ENCODE results near the gene TYRP1.
"Not testable (repeated sequence)": the region's sequence is repeated elsewhere in the genome, so short reads cannot be mapped to it uniquely, and the experiment has no call there.

The TYRP1 gene, protein sequence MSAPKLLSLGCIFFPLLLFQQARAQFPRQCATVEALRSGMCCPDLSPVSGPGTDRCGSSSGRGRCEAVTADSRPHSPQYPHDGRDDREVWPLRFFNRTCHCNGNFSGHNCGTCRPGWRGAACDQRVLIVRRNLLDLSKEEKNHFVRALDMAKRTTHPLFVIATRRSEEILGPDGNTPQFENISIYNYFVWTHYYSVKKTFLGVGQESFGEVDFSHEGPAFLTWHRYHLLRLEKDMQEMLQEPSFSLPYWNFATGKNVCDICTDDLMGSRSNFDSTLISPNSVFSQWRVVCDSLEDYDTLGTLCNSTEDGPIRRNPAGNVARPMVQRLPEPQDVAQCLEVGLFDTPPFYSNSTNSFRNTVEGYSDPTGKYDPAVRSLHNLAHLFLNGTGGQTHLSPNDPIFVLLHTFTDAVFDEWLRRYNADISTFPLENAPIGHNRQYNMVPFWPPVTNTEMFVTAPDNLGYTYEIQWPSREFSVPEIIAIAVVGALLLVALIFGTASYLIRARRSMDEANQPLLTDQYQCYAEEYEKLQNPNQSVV

GRCh38 chr9:12693141-12693540 lies at the start of gene TYRP1:
TYRP1 (plus strand) TSS chr9:12693385; CDS start chr9:12693997, 612 bp downstream.
- no peak for DNase-seq (ENCODE audit: low read depth)

DNA sequence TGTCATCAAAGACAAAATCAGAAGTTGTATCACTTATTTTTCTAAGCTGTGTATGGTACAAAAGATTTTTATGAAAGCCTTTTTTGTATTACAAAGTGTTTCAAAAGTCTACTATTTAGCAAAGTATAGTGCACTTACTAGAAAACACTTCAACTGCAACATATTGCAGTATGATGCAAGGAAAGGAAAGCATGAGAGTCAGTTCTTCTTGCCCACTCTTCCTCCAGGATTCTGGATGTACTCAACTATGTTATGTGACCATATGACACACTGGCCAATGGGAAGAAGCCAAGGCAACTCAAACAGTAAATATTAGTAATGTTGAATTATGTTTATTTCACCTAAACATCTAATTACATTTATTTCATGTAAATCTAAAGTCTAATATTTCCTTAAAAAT lies 49.5 kb upstream of the TYRP1 start:
- DNase-seq (ENCODE audit: low read depth), result no peak

- no peak for DNase-seq (ENCODE audit: low read depth)
Measured at GRCh38 chr9:12648925-12649324, 44.3 kb upstream of the TYRP1 start.

GRCh38 chr9:12651125-12651524 lies 42.1 kb upstream of the TYRP1 start:
- no peak for DNase-seq (ENCODE audit: low read depth)

- no peak for DNase-seq (ENCODE audit: low read depth)
Measured at GRCh38 chr9:12652973-12653372, 40.2 kb upstream of the TYRP1 start.

DNA sequence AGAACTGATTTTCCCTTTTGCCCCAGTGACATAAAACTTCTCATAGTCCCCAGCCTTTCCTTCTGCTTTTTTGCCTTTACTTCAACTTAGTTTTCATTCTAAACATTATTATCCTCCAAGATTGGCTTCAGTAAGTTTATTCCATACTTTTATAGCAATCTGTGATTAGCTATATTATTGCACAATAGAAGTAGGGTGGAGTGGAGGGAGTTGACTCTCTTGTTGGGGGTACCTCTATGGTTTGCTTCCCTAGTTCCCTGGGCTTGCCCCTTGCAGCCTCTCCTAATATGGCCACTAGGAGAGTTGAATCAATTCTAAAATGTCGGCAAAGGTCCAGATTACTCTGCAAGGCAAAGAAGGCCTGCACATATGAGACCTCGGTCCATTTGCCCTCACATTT lies 36.4 kb upstream of the TYRP1 start:
- DNase-seq (ENCODE audit: low read depth), result no peak

DNA sequence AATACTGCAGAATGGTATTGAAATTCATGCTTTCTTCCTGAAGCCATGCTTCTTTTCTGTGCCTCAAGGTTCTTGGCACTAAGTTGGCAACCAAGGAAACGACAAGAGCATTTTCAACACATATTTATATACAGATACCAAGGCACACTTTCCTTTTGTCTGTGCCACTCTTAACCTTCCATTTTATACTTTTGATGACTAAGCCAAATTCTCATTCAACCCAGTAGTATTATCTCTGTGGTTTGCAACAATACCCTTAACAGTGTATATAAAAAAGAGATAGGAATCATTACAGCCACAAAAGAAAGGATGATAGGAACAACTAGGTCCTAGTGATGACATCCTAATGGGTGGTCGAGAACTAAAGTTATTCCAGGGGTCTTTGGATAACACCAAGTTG lies 36.0 kb upstream of the TYRP1 start:
- DNase-seq (ENCODE audit: low read depth), result no peak

DNA sequence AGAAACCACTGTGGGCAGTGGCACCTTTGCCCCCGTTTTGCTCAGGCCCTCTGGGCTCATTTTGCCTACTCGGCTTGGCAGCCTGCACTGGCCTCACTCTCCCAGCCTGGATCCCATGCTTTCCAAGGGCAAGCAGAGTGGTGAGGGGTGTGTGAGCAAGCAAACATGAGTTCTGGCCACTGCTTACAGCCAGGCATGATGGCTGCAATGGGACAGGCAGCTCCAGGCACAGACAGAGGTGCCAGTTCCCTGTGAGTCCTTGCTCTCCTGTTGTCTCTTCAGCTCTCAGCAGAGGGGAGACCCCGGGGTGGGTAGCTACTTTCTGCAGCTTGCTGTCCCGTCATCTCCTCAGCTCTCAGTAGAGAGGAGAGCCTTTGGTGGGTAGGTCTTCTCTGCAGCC lies 35.2 kb upstream of the TYRP1 start:
- no peak for DNase-seq (ENCODE audit: low read depth)

DNA sequence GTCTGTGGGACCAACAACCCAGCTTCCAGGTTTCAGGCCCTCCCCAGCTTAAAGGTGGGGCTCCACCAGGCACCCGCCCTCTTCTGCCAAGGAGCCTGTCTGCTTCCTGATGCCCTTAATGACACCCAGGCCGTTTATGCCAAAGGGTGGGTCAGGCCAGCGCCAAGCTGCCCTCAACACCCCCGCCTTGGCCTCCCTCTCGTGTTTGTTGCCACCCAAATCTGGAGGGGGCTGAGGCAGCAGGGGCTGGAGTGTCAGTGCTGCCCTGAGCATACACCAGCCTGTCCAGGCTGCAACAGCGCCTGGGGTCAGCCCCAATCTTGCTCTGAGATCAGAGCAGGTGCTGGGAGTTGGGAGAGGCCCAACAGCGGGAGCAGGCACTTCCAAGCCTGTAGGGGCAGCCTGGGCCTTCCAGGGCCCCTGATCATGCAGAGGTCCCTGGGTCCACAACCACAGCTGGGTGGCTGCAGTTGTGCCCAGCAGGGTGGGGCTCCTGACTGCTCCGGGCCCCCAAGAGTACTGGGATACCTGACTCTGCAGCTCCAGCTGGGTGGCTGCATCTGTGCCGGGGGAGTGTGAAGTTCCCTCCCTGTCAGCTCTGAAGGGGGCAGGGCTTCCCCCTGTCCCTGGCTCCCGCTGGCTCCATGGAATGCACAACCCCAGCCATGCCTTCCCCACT lies 34.5 kb upstream of the TYRP1 start:
- DNase-seq (ENCODE audit: low read depth), result no peak

DNA sequence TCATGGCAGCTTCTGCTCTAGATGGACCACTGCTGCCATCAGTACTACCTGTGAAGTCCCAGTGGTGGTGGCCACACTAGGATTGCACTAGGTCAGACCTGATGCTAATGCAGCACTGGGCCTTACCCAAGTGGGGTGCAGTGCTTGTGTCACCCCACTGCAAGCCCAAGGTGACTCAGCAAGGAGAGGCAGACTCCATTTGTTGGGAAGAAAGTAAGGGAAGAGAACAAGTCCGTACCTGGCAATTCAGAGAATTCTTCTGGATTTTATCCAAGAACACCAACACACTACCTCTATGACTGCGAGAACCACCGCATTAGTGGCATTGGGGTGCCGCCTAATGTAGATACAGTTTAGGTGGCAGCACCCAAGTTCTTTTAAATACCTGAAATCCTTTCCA lies 34.0 kb upstream of the TYRP1 start:
- DNase-seq (ENCODE audit: low read depth), result no peak

DNA sequence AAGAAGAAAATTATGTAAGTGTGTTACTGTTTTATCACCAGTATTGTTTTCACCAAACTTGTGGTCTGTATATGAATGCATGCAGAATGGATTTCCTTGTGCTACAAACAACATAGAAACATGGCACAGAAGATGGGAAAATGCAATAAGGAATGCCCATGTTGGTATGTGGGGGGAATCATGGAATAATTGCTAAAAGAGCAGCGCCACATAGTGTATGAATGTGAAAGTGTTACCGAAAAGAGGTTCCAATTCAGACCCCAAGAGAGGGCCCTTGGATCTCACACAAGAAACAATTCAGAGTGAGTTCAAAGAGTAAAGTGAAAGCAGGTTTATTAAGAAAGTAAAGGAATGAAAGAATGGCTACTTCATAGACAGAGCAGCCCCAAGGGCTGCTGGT lies 26.4 kb upstream of the TYRP1 start:
- DNase-seq (ENCODE audit: low read depth), result no peak

DNA sequence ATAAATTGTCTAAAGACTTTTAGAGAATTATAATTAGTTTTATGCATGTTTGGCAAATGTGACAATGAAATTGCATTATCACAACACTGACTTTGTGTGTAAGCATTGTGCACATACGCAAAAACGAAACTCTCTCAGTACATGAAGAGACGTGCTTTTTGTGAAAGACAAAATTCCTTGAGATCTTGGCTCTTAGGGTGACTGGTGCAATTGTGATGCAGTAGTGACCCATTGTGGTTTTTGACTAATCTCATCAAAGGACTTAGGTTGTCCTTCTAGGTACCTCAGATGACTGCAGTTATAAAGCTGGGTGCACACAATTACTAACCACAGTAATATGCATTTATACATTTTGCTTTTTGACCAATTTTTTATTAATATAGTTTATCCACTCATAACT lies 25.3 kb upstream of the TYRP1 start:
- DNase-seq (ENCODE audit: low read depth), result no peak

DNA sequence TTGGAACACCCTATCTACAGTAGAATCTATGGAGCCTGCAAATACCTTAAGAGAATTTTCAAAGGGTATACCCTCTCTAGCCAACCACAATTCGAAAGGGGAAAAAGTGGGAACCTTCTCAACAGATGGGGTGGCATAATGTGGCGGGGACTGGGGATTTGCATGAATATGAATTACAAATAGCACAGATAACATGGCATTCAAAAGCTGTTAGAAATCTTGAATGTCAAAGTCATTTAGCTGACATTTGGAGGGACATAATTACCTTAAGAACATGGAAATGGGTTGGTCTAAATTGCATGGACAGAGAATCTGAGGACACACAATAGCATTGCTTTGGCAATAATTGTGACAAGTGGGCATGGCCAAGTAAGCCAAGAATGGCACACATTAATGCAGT lies 23.2 kb upstream of the TYRP1 start:
- DNase-seq (ENCODE audit: low read depth), result no peak

DNA sequence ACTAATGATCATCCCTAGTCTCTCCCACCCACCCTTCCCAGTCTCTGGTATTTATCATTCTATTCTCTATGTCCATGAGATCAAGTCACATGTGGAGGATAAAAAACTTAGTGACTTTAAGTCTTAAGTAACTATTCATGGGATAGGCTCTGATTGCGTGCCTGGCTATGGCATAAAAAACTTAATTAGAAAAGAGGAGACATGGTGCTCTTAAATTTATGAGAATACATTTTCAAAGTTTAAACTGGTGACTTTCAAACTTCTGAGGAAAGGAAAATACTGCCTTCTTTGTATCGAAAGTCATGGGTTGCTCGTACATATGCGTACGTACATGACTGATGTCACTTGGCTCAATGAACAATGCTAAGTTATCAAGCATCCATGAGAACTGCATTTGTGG lies 18.2 kb upstream of the TYRP1 start:
- no peak for DNase-seq (ENCODE audit: low read depth)

GRCh38 chr9:12677462-12678126 lies 15.6 kb upstream of the TYRP1 start:
- DNase-seq (ENCODE audit: low read depth), result not testable (repeated sequence)

DNA sequence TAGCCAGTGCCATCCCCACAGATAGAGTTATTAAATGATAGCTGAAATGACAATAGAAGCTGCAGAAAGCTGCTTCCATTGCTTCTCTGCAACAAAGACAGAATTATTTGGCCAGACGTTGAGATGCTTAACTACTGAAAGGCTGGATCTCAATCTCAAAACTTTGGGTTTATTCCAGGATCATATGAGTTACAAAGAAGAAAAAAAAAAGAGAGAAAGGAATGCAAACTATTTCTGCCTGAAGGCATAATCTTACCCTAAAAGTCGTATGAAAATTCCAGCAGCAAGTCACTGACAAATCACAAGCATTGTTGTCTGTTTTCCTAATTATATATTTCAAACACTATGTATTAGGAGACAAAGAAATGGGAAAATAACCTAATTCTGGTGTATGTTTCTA lies 12.8 kb upstream of the TYRP1 start:
- no peak for DNase-seq (ENCODE audit: low read depth)

DNA sequence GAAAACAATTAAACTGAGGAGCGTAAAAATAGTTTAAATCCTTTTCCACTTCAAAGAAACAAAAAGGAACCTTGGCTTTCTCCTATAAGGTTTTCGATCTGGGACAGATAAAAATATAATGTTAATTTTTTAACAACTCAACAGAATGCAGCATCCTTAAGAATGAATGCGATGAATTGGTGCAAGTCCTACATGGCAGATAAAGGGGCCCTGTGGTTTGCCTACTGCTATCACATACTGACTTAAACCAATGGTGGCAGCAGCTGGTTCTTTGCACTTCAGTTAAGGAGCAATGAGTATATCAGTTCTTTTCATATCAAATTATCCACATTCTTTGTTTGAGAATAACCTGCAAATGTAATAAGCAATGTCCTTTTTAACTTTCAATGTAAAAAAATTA lies 12.4 kb upstream of the TYRP1 start:
- DNase-seq (ENCODE audit: low read depth), result no peak

DNA sequence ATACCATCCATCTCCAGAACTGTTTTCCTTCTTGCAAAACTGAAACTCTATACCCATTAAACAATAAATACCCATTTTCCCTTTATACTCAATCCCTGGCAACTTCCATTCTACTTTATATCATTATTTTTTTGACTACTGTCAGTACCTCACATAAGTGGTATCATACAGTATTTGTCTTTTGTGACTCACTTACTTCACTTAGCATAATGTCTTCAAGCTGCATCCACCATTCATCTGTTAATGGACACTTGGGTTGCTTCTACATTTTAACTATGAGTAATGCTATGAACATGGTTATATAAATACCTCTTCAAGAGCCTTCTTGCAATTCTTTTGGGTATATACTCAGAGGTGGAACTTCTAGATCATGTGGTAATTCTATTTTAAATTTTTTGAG lies 11.6 kb upstream of the TYRP1 start:
- no peak for DNase-seq (ENCODE audit: low read depth)

- DNase-seq (ENCODE audit: low read depth), result no peak
Measured at GRCh38 chr9:12684974-12685373, 8.2 kb upstream of the TYRP1 start.

GRCh38 chr9:12689233-12689632 lies 4.0 kb upstream of the TYRP1 start:
- DNase-seq (ENCODE audit: low read depth), result no peak

DNA sequence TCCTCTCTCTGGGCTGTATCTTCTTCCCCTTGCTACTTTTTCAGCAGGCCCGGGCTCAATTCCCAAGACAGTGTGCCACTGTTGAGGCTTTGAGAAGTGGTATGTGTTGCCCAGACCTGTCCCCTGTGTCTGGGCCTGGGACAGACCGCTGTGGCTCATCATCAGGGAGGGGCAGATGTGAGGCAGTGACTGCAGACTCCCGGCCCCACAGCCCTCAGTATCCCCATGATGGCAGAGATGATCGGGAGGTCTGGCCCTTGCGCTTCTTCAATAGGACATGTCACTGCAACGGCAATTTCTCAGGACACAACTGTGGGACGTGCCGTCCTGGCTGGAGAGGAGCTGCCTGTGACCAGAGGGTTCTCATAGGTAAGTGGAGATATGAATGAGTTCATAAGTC lies 828 bp downstream of the TYRP1 start:
- DNase-seq (ENCODE audit: low read depth), result no peak

- DNase-seq (ENCODE audit: low read depth), result no peak
Measured at GRCh38 chr9:12695474-12695873, 2.3 kb downstream of the TYRP1 start.
